T-helper 17 cell (primary cell): ENCODE data around the gene FANCF. TPM values are rescaled to one million over a fixed set of nuclear protein-coding genes. Genes with fewer than 3 reads are reported as not detected.

ENCODE experiments used
- ATAC-seq: fragments of 150-1000 bp; cut with Tn5 transposase; 2 replicates; pipeline ENCODE4 v1.10.0; 2021; ENCODE audit warnings: mild to moderate bottlenecking, moderate library complexity
- DNase-seq, 3 donors: peaks; one replicate each; pipeline versions ENCODE4 v3.0.0 to v3.0.0-alpha.2; 2020 to 2021
- H3K9me3 ChIP-seq: one replicate; pipeline ENCODE4 v1.7.0; 2013; ENCODE audit warnings: low read length, mild to moderate bottlenecking; ENCODE audit not compliant: control insufficient read depth, poor library complexity, severe bottlenecking
- H3K27ac Mint-ChIP-seq: one replicate; pipeline ENCODE4 v1.8.0; 2022; ENCODE audit warnings: mild to moderate bottlenecking, moderate library complexity, mixed read lengths
- H3K27me3 Mint-ChIP-seq: one replicate; pipeline ENCODE4 v1.8.0; 2022; ENCODE audit warnings: mixed read lengths
- H3K36me3 Mint-ChIP-seq: one replicate; pipeline ENCODE4 v1.8.0; 2022; ENCODE audit warnings: low read depth, mixed read lengths
- H3K4me1 Mint-ChIP-seq: one replicate; pipeline ENCODE4 v1.8.0; 2022; ENCODE audit warnings: mild to moderate bottlenecking, mixed read lengths
- H3K4me3 Mint-ChIP-seq: one replicate; pipeline ENCODE4 v1.8.0; 2022; ENCODE audit warnings: mild to moderate bottlenecking, moderate library complexity, mixed read lengths
- total RNA-seq, 4 donors: library from RNA in 2 of 4; stranded (reverse) in 2 of 4; gene quantifications; one replicate each; pipeline ENCODE4 v1.2.3 and lab custom pipeline; 2022 to 2026

The FANCF gene
- total RNA-seq, 2 donors from 2014 or later, result 7.6 to 8.8 TPM

DNA sequence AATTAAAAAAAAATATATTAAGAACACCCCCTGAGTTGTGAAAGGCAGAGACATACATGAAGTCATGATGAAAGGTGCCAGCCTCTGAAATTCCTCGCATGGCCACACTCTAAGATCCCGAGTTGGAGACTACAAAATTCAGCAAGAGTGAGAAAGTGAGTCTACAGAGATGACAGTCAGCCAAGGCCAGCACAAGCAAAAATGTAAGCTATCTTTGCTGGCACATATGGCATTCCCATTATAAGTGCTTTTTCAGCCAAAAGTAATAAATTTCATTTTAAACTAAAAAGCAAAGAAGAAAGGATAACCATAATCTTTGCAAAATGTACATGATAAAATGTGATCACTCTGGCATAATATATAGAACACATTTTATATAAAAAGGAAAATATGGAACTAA lies 40.6 kb downstream of the FANCF start:
- Mint-ChIP-seq H3K4me1 (no peaks in the 10 kb centered on the region), H3K36me3 (no peaks in the 10 kb centered on the region), H3K27ac (no peak overlapping the region), H3K27me3 (peaks cover 5% of the 10 kb centered on the region), H3K4me3 (no peak overlapping the region)
- no peaks in the 10 kb centered on the region for H3K9me3 ChIP-seq
- ATAC-seq (no peak), DNase-seq (no peak)

DNA sequence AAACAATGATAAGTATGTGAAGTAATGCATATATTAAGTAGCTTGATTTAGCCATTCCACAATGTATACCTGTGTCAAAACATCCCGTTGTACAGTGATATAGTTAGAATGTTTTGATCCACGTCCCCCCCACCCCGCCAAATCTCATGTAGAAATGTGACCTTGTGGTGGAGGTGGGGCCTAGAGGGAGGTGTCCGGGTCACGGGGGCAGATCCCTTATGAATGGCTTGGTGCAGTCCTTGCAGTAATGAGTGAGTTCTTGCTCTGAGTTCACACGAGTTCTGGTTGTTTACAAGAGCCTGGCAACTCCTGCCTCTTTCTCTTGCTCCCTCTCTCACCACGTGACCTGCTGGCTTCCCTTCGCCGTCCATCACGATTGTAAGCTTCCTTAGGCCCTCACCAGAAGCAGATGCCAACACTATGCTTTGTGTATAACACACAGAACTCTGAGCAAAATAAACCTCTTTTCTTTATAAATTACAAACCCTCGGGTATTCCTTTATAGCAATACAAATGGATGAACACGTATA lies 41.6 kb downstream of the FANCF start:
- H3K4me3 Mint-ChIP-seq, result no peak overlapping the region
- H3K27me3 Mint-ChIP-seq, result peaks cover 5% of the 10 kb centered on the region
- no peaks in the 10 kb centered on the region for H3K9me3 ChIP-seq
- no peaks in the 10 kb centered on the region for H3K4me1 Mint-ChIP-seq
- ATAC-seq (no peak), DNase-seq (no peak)
- H3K27ac Mint-ChIP-seq, result no peak overlapping the region
- H3K36me3 Mint-ChIP-seq, result no peaks in the 10 kb centered on the region

DNA sequence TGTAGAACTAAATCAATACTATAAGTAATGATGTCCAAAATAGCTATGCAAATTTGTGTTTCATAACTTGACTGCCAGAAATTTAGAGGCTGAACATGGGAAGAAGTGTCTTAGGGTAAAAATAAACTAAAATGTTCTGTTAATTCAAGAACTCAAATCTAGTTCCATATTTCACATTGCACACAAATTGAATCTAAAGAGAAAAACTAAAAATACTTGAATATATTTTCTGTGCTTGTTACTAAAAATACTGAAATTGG lies 43.5 kb downstream of the FANCF start:
- no peaks in the 10 kb centered on the region for H3K36me3 Mint-ChIP-seq
- no peak for DNase-seq
- H3K9me3 ChIP-seq, result no peaks in the 10 kb centered on the region
- H3K4me3 Mint-ChIP-seq, result no peak overlapping the region
- peaks cover 5% of the 10 kb centered on the region for H3K27me3 Mint-ChIP-seq
- no peak for ATAC-seq
- H3K4me1 Mint-ChIP-seq, result no peaks in the 10 kb centered on the region
- no peak overlapping the region for H3K27ac Mint-ChIP-seq

DNA sequence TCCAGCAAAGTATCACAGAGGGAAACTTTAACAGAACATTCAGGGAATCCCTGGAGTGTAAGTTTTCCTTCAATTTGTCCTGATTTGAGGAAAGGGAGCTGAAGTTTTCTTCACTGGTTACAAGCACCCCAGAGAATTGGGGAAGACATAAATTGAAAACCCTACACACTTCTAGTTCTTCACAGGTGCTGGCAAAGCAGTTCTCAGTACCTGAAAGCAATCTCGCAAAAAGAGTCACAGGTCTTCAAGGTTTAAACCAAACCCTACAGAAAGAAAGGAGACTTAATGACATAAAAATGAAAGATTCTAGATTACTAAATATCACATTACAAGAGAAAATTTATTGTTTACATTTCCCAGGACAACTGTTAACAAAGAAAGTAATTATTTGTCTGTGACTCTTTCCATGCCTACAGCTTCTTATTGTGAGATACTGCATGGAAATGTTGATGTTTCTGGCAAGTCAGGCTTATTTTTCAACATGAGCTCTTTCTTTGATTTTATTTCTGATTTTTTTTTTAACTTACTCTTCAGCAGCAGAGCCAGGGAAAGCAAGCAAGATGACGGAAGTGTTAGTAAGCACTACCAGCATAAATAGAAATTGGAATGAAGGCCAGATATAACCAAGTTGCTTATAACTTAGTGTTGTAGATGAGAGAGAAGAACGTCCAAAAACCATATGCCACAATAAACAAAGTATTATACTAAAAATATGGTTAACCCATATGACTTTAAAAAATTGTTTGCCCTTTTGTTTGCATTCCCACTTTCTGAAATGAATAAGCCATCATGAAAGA lies 44.1 kb downstream of the FANCF start:
- Mint-ChIP-seq H3K27ac (no peak overlapping the region), H3K4me1 (no peaks in the 10 kb centered on the region), H3K4me3 (no peak overlapping the region), H3K27me3 (peaks cover 5% of the 10 kb centered on the region), H3K36me3 (no peaks in the 10 kb centered on the region)
- H3K9me3 ChIP-seq, result no peaks in the 10 kb centered on the region
- ATAC-seq (no peak), DNase-seq (no peak)

- H3K27me3 Mint-ChIP-seq, result peaks cover 3% of the 10 kb centered on the region
- H3K4me3 Mint-ChIP-seq, result no peak overlapping the region
- H3K36me3 Mint-ChIP-seq, result no peaks in the 10 kb centered on the region
- ATAC-seq (no peak), DNase-seq (no peak)
- no peaks in the 10 kb centered on the region for H3K9me3 ChIP-seq
- no peak overlapping the region for H3K27ac Mint-ChIP-seq
- no peaks in the 10 kb centered on the region for H3K4me1 Mint-ChIP-seq
These were observed 47.8 kb downstream of the FANCF start for GRCh38 chr11:22577854-22578253.

Other genes starting within 250 kb of the FANCF start
- 1 to 10 TPM; 2.2 to 3.1 TPM for gene GAS2, start 40.8 kb upstream of the FANCF start, total RNA-seq
- gene SVIP, start 204.0 kb upstream of the FANCF start, total RNA-seq, result 10 to 100 TPM; 47.6 to 48.2 TPM
- not detected for gene CCDC179, start 234.7 kb upstream of the FANCF start, total RNA-seq